B cell (primary cell): ENCODE measurements around the gene ZNF791. TPM values are rescaled to one million over a fixed set of nuclear protein-coding genes. Genes with fewer than 3 reads are reported as not detected.
A peak's percentile ranks its signal among the peaks of the same experiment; 100 is the strongest.

ENCODE experiments used
- ATAC-seq: fragments of 200-7000 bp; cut with Tn5 transposase; one replicate; pipeline ENCODE4 v1.10.0; 2021; ENCODE audit warnings: low read depth, mild to moderate bottlenecking, moderate number of reproducible peaks, moderate library complexity
- CTCF ChIA-PET: fragments of 350-600 bp; sonication (Branson Sonifier 250); formaldehyde crosslinking; loops from one replicate; lab custom pipeline; 2021; ENCODE audit warnings: antibody characterized with exemption, inconsistent platforms; lab: Charles Lee
- POLR2A ChIA-PET: fragments of 350-600 bp; sonication (Branson Sonifier 250); formaldehyde crosslinking; loops from one replicate; lab custom pipeline; 2021; ENCODE audit warnings: antibody characterized with exemption; lab: Charles Lee
- DNase-seq: peaks from one replicate; pipeline ENCODE4 v3.0.0; 2013
- H2AFZ ChIP-seq: 2 replicates; pipeline ENCODE4 v1.6.1; 2012; ENCODE audit warnings: mild to moderate bottlenecking, low read depth, low read length; ENCODE audit not compliant: insufficient read depth, poor library complexity, severe bottlenecking
- H3K27ac ChIP-seq, 2 donors: 1 replicate in 1 of 2; 2 replicates in 1 of 2; pipeline ENCODE4 v1.5.1; 2012 to 2013; ENCODE audit warnings: low read length in 2 of 2, mild to moderate bottlenecking in 2 of 2, moderate library complexity in 1 of 2
- H3K27me3 ChIP-seq, 4 experiments: fragments of 200-600 bp in 1 of 4; sonication (generic) in 1 of 4; replicated peaks in 1 of 4; 1 replicate in 2 of 4; 2 replicates in 2 of 4; pipeline versions ENCODE4 v1.6.1 to v1.7.0; 2013 to 2016; ENCODE audit warnings: low read length in 3 of 4, mild to moderate bottlenecking in 2 of 4, mixed read lengths in 1 of 4, moderate library complexity in 1 of 4; ENCODE audit not compliant: insufficient read depth in 4 of 4, control insufficient read depth in 3 of 4; ENCODE audit errors: control extremely low read depth in 1 of 4
- H3K36me3 ChIP-seq, 2 experiments: replicated peaks in 1 of 2; 1 replicate in 1 of 2; 2 replicates in 1 of 2; pipeline versions ENCODE4 v1.6.1 to v1.7.1; 2013; ENCODE audit warnings: low read length in 1 of 2; ENCODE audit not compliant: insufficient read depth in 2 of 2, control insufficient read depth in 1 of 2; ENCODE audit errors: control extremely low read depth in 1 of 2, extremely low read depth in 1 of 2
- H3K4me1 ChIP-seq, 2 donors: fragments of 200-600 bp in 1 of 2; sonication (generic) in 1 of 2; 1 replicate in 1 of 2; 2 replicates in 1 of 2; pipeline versions ENCODE4 v1.5.1 to v1.6.1; 2013 to 2017; ENCODE audit warnings: low read length in 2 of 2; ENCODE audit not compliant: control insufficient read depth in 2 of 2, insufficient read depth in 2 of 2
- H3K4me2 ChIP-seq: replicated peaks from 2 replicates; pipeline ENCODE3; 2012; ENCODE audit warnings: mild to moderate bottlenecking, low read depth, low read length; ENCODE audit not compliant: poor library complexity, severe bottlenecking
- H3K4me3 ChIP-seq, 5 experiments: fragments of 200-600 bp in 1 of 5; sonication (generic) in 1 of 5; 1 replicate in 3 of 5; 2 replicates in 2 of 5; pipeline versions ENCODE4 v1.5.1 to v1.7.0; 2011 to 2016; ENCODE audit warnings: low read length in 4 of 5, mild to moderate bottlenecking in 4 of 5, low read depth in 2 of 5, control low read depth in 1 of 5, moderate library complexity in 1 of 5; ENCODE audit not compliant: insufficient read depth in 1 of 5; ENCODE audit errors: control extremely low read depth in 1 of 5, extremely low read depth in 1 of 5
- H3K79me2 ChIP-seq: fragments of 200-600 bp; sonication (generic); one replicate; pipeline ENCODE4 v1.6.0; 2016; ENCODE audit warnings: low read length; ENCODE audit not compliant: control insufficient read depth, insufficient read depth
- H3K9ac ChIP-seq: fragments of 200-600 bp; sonication (generic); 2 replicates; pipeline ENCODE4 v1.6.1; 2017; ENCODE audit warnings: mild to moderate bottlenecking, low read length, moderate library complexity
- H3K9me3 ChIP-seq, 3 donors: one replicate each; pipeline versions ENCODE4 v1.6.1 to v1.7.1; 2013; ENCODE audit warnings: low read length in 2 of 3; ENCODE audit not compliant: control insufficient read depth in 2 of 3, insufficient read depth in 1 of 3; ENCODE audit errors: control extremely low read depth in 1 of 3
- H4K20me1 ChIP-seq: 2 replicates; pipeline ENCODE4 v1.6.0; 2012; ENCODE audit warnings: mild to moderate bottlenecking, low read length; ENCODE audit not compliant: insufficient read depth, control insufficient read depth, poor library complexity, severe bottlenecking
- H3K27ac Mint-ChIP-seq: one replicate; pipeline ENCODE4 v1.8.0; 2021; ENCODE audit warnings: mixed read lengths
- H3K27me3 Mint-ChIP-seq: one replicate; pipeline ENCODE4 v1.8.0; 2021; ENCODE audit warnings: mixed read lengths
- H3K4me1 Mint-ChIP-seq: one replicate; pipeline ENCODE4 v1.8.0; 2021; ENCODE audit warnings: mixed read lengths
- H3K4me3 Mint-ChIP-seq: one replicate; pipeline ENCODE4 v1.8.0; 2021; ENCODE audit warnings: mixed read lengths
- H3K9me3 Mint-ChIP-seq: one replicate; pipeline ENCODE4 v1.8.0; 2022; ENCODE audit warnings: mixed read lengths; ENCODE audit not compliant: insufficient read depth
- CTCF ChIP-seq: fragments of 200-600 bp; IDR thresholded peaks from one replicate; pipeline ENCODE4 v1.8.0; 2022; ENCODE audit warnings: antibody characterized with exemption, mild to moderate bottlenecking
- EZH2 ChIP-seq: IDR thresholded peaks from 2 replicates; pipeline ENCODE4 v1.6.1; 2012; ENCODE audit warnings: borderline replicate concordance, low read depth, mild to moderate bottlenecking, moderate library complexity, low read length; ENCODE audit not compliant: insufficient read depth, poor library complexity, severe bottlenecking
- WGBS: methylation state at CpG from one replicate; pipeline ENCODE4 v1.1.5; 2013; ENCODE audit warnings: missing lambda C conversion rate; ENCODE audit not compliant: insufficient coverage; 5-methylcytosine and 5-hydroxymethylcytosine counted together
- intact Hi-C: fragments of 100-400 bp; cut with micrococcal nuclease; formaldehyde crosslinking; loops from one replicate; pipeline ENCODE4 v1.10.0; 2022
- polyA plus RNA-seq: library from polyadenylated mRNA; depleted of rRNA; stranded (reverse); fragments of >200 nt; gene quantifications from 2 replicates; pipeline ENCODE4 v1.2.3, GENCODE V29; 2012
- total RNA-seq, 2 donors: library from RNA; stranded (reverse); fragments of 120-200 nt in 1 of 2; gene quantifications; 1 replicate in 1 of 2; 2 replicates in 1 of 2; pipeline versions ENCODE4 v1.2.3 to v1.2.4, GENCODE V29; 2013 to 2022

Gene ZNF791
- total and polyA plus RNA-seq, 2 donors (not counting 1 experiment from before 2014, with no cell fraction given): 17.5 to 57.9 TPM

- WGBS: 65% methylated on average over 22 of the region's 26 CpGs
- ChIA-PET POLR2A (no interaction called here), CTCF (interaction anchor here (1.4 to 5.7 kb wide), 7 partner anchors 30 to 126 kb away, joined by 5 to 82 read pairs (median 9); partner anchors contain the start of gene TRIR)
- ATAC-seq (no peak), DNase-seq (no peak)
- Histone ChIP-seq H3K9me3 (no peaks in the 10 kb centered on the region), H3K27ac (peak overlapping the region; percentile 90 to 99), H4K20me1 (peaks cover 32% of the 10 kb centered on the region), H3K4me1 (peaks cover 22 to 41% of the 10 kb centered on the region in 2 donors), H2AFZ (peak overlapping the region; percentile 97), H3K27me3 (no peaks in the 10 kb centered on the region), H3K4me3 (peak overlapping the region; percentile 75 to 99 (median 95)), H3K9ac (peak overlapping the region; percentile 97), H3K4me2 (peak overlapping the region; percentile 86), H3K79me2 (peaks cover 67% of the 10 kb centered on the region), H3K36me3 (peaks cover 1 to 26% of the 10 kb centered on the region in 2 experiments)
- TF ChIP-seq CTCF: no peak
- H3K4me1 Mint-ChIP-seq: peaks cover 50% of the 10 kb centered on the region
- peak overlapping the region; percentile 98 for H3K4me3 Mint-ChIP-seq
- no peaks in the 10 kb centered on the region for H3K27me3 Mint-ChIP-seq
- H3K9me3 Mint-ChIP-seq: no peaks in the 10 kb centered on the region
- H3K27ac Mint-ChIP-seq: peak overlapping the region; percentile 100
- intact Hi-C loops: no loop called here
Observed at GRCh38 chr19:12670159-12670928, 59.6 kb downstream of the ZNF791 start.

GRCh38 chr19:12672744-12673143 is 62.0 kb downstream of the ZNF791 start:
- H3K4me1 Mint-ChIP-seq: peaks cover 40% of the 10 kb centered on the region
- ChIA-PET CTCF (interaction anchor here (0.5 to 5.7 kb wide), 19 partner anchors 9 to 175 kb away, joined by 3 to 82 read pairs (median 5); partner anchors contain the start of genes DHPS, TRIR, ZNF490 and ZNF791), POLR2A (interaction anchor here (0.6 to 1.5 kb wide), 5 partner anchors 49 to 1216 kb away, joined by 3 to 6 read pairs (median 5); partner anchors contain the start of gene ZNF564)
- no peaks in the 10 kb centered on the region for H3K9me3 ChIP-seq
- H3K27me3 ChIP-seq: no peaks in the 10 kb centered on the region
- H3K4me1 ChIP-seq: peaks cover 20 to 32% of the 10 kb centered on the region in 2 donors
- ATAC-seq: no peak
- 94% methylated on average over 2 of the region's 10 CpGs for WGBS
- H3K79me2 ChIP-seq: peaks cover 59% of the 10 kb centered on the region
- no peak overlapping the region for H3K9ac ChIP-seq
- no peak overlapping the region for H3K27ac ChIP-seq
- intact Hi-C loops: loop anchor here (1.0 kb wide), 2 partner anchors 32 to 108 kb away; no protein-coding TSS in a partner anchor
- no peak for TF ChIP-seq EZH2
- no peak for TF ChIP-seq CTCF
- H3K4me2 ChIP-seq: no peak overlapping the region
- no peak overlapping the region for H3K4me3 ChIP-seq
- no peak overlapping the region for H2AFZ ChIP-seq
- H3K36me3 ChIP-seq: peaks cover 6 to 47% of the 10 kb centered on the region in 2 experiments
- no peak overlapping the region for H3K27ac Mint-ChIP-seq
- H4K20me1 ChIP-seq: peaks cover 43% of the 10 kb centered on the region
- H3K9me3 Mint-ChIP-seq: no peaks in the 10 kb centered on the region
- no peak overlapping the region for H3K4me3 Mint-ChIP-seq
- DNase-seq: no peak
- no peaks in the 10 kb centered on the region for H3K27me3 Mint-ChIP-seq
